ENCODE results near the gene CFAP141.
A peak's percentile ranks its signal among the peaks of the same experiment; 100 is the strongest.
"Not testable (repeated sequence)": the region's sequence is repeated elsewhere in the genome, so short reads cannot be mapped to it uniquely, and the experiment has no call there.

Gene CFAP141

GRCh38 chr1:154222518-154222917 lies 16.4 kb upstream of the CFAP141 start:
- TF ChIP-seq JUND (IDR thresholded peaks at IDR 0.05; ENCODE audit: low read depth) = no peak
- DNase-seq (ENCODE audit: low read depth in 1 of 2, low spot score in 1 of 2) = no peak
- in situ Hi-C loops (cut with HindIII; ENCODE audit: low pct_unique_long_range_greater_than_20kb, low sequenced_read_pairs) = no loop called here

DNA sequence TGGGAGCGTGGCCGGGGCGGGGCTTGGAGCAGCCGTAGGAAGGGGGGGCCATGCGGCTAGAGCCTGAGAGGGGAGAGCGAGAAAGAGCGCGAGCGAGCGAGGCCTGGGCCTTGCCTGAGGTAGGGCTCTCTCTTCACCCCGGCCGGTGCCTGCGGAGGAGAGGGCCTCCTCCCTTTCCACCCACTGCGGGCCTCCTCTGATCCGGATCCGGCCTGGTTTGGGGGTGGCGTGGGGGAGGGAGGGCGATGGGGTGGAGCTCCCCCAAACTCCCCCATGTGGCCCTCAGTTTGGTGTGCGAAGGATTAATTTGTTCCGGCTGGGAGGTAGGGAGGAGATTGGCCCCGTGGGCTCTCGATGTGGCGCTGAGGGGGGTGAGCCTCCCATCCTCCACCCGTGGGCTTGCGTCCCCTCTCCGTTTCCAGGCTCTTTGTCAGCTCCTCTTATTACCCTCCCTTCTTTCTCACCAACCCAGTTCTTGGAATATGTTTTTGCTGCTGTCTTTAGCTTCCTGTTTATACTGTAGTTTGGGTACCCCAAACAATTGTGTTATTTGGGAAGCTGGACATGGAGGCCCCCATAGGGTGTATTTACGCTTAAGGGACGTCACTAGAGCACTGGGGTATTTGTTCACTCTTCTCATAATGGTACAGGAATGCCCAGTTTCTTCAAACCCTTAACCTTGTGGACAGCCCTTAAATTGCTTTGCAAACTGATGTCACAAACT lies 15.3 kb upstream of the CFAP141 start:
- in situ Hi-C loops (cut with HindIII; ENCODE audit: low pct_unique_long_range_greater_than_20kb, low sequenced_read_pairs) = no loop called here
- DNase-seq (ENCODE audit: low read depth in 1 of 2, low spot score in 1 of 2) = peak in 1 of 2 experiments; percentile 65
- no peak for TF ChIP-seq JUND (IDR thresholded peaks at IDR 0.05; ENCODE audit: low read depth)

- in situ Hi-C loops (cut with HindIII; ENCODE audit: low pct_unique_long_range_greater_than_20kb, low sequenced_read_pairs) = no loop called here
- TF ChIP-seq JUND (IDR thresholded peaks at IDR 0.05; ENCODE audit: low read depth) = no peak
- no peak for DNase-seq (ENCODE audit: low read depth in 1 of 2, low spot score in 1 of 2)
Observed at GRCh38 chr1:154220970-154221277, 14.8 kb upstream of the CFAP141 start.

DNA sequence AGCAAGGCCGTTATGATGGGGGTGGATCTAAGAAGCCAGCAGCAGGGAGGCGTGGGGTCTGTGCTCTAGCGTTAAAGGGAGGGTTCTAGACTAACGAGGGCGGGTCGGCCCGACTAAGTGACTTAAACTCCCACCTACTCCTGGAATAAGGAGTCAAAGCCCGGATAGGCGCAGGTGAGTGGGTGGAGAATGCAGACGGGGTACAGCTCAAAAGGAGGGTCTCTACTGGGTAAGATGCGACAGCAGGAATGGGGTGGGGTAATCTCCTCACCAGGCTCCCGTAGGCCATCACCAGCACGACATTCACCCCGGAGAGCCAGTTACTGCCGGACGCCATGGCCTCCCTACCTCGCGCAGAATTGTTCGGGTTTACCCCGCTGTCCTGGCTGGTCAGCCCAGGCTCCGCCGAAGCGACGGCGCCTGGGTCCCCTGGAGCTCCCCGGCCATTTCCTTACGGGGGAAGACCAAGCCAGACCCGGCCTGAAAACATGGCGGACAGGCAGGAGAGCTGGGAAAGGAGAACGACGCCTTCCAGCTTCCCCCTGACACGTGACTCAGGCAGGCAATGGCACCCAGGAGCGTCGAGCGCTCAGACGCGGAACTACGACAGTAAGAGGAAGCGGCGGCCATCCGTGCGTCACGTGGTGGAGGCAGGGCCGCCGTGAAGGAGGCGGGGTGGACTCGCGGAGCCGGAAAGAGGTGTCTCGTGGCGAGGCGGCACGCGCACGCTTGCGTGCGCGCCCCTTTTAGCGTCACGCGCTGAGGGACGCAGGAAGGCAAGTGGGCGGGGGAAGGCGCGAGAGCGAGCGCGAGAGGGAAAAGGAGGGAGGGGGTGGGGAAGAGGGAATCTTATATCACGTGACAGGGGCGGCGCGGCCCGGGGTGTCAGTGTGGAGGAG lies 14.2 kb upstream of the CFAP141 start, which contains the start of gene UBAP2L:
Gene UBAP2L, plus strand, starts transcription at position 885 of the 899 bp plus-strand sequence. CDS start 4,169 bp downstream, outside the sequence.
- no peak for TF ChIP-seq JUND (IDR thresholded peaks at IDR 0.05; ENCODE audit: low read depth)
- in situ Hi-C loops (cut with HindIII; ENCODE audit: low pct_unique_long_range_greater_than_20kb, low sequenced_read_pairs) = no loop called here
- peak; percentile 87 to 100 for DNase-seq (ENCODE audit: low read depth in 1 of 2, low spot score in 1 of 2)

DNA sequence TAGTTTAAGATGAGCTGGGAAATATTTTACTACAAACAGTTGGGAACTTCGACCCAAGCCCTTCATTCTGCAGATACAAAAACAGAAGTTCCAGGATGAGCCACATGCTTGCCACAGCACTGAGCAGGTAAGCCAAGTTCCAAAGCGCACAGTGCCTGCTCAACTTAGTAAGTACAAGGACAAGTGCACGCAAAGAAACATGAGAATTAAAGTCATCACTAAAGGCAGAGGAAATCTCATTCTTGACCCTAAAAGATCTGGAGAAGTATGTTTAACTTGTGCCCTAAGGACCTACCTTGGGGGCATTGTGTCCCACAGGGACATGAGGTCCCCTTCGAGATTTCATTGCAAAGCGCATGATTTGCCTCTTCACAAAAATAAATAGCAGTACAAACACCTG lies 13.4 kb upstream of the CFAP141 start:
- TF ChIP-seq JUND (IDR thresholded peaks at IDR 0.05; ENCODE audit: low read depth) = no peak
- peak in 1 of 2 experiments; percentile 54 for DNase-seq (ENCODE audit: low read depth in 1 of 2, low spot score in 1 of 2)
- in situ Hi-C loops (cut with HindIII; ENCODE audit: low pct_unique_long_range_greater_than_20kb, low sequenced_read_pairs) = no loop called here

- DNase-seq (ENCODE audit: low read depth in 1 of 2, low spot score in 1 of 2) = no peak
- in situ Hi-C loops (cut with HindIII; ENCODE audit: low pct_unique_long_range_greater_than_20kb, low sequenced_read_pairs) = no loop called here
- TF ChIP-seq JUND (IDR thresholded peaks at IDR 0.05; ENCODE audit: low read depth) = no peak
Observed at GRCh38 chr1:154218545-154218944, 12.4 kb upstream of the CFAP141 start.

DNA sequence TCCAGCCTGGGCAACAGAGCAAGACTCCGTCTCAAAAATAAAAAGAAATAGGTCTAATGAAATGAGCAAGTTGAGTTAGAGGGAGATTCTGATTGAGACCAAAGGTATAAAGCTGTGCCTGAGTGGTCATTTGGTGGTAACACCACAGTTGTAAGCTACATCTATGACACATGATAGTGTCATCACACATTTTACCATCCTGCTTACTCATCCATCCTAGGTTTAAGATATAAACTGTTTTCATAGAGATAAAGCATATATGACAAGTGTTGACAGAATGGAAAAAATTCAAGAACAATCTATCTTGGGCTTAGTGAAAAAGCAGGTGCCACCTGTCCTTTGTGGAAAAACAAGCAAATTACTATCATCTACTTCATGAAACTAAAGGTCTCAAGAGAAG lies 7.1 kb upstream of the CFAP141 start:
- DNase-seq (ENCODE audit: low read depth in 1 of 2, low spot score in 1 of 2) = no peak
- in situ Hi-C loops (cut with HindIII; ENCODE audit: low pct_unique_long_range_greater_than_20kb, low sequenced_read_pairs) = no loop called here
- no peak for TF ChIP-seq JUND (IDR thresholded peaks at IDR 0.05; ENCODE audit: low read depth)

DNA sequence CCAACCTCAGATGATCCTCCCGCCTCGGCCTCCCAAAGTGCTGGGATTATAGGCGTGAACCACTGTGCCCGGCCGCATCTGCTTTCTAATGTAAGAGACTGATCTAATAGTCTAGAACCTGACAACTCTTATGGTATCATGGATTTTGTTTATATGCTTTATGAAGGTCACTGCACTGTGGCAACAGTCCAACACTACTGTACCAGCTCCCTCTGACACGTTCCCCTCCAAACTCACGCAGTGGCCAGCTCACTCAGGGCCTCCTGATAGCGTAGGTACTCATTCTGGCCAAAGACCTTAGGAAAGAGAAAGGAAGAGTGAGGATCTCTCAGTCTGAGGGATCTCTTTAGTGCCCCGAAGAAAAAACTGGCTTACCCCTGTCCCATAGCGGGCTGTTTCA lies 6.0 kb upstream of the CFAP141 start:
- no peak for DNase-seq (ENCODE audit: low read depth in 1 of 2, low spot score in 1 of 2)
- in situ Hi-C loops (cut with HindIII; ENCODE audit: low pct_unique_long_range_greater_than_20kb, low sequenced_read_pairs) = no loop called here
- TF ChIP-seq JUND (IDR thresholded peaks at IDR 0.05; ENCODE audit: low read depth) = no peak

DNA sequence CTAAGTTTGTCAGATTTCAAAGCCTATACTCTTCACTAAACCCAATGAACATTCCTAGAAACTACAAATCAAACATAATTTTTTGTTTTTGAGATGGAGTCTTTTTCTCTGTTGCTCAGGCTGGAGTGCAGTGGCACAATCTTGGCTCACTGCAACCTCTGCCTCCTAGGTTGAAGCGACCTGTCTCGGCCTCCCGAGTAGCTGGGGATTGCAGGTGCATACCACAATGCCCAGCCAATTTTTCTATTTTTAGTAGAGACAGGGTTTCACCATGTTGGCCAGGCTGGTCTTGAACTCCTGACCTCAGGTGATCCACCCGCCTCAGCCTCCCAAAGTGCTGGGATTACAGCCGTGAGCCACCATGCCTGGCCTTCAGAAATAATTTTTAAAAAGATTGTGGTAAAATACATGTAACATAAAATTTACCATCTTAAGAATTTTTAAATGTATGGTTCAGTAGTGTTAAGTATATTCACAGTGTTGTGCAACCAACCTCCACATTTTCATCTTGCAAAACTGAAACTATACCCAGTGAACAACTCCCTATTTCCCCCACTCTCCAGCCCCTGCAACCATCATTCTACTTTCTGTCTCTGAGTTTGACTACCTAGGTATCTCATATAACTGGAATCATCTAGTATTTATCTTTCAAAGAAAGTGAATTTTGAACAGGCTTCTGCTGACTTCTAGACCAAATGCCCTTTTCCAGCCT lies 2.7 kb upstream of the CFAP141 start:
- no peak for DNase-seq (ENCODE audit: low read depth in 1 of 2, low spot score in 1 of 2)
- no peak for TF ChIP-seq JUND (IDR thresholded peaks at IDR 0.05; ENCODE audit: low read depth)
- in situ Hi-C loops (cut with HindIII; ENCODE audit: low pct_unique_long_range_greater_than_20kb, low sequenced_read_pairs) = no loop called here

DNA sequence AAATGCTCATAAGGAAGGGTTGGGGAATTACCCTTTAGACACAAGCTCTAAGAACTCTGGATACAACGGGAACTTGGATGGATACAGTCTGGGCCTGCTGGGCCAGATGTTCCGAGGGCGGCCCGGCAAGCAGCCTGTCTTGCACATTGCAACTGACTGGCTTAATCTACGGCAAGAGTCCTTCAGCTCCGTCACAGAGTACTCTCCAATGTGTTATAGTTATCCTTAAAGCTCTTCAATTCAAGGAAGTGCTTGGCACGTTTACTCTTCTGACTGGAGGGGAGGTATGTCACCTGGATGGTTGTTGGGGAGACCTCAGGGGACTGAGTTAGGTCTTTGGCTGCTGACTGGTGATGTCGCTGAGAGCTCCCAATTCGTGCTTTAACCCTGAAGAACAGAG lies 1.1 kb upstream of the CFAP141 start:
- no peak for TF ChIP-seq JUND (IDR thresholded peaks at IDR 0.05; ENCODE audit: low read depth)

DNA sequence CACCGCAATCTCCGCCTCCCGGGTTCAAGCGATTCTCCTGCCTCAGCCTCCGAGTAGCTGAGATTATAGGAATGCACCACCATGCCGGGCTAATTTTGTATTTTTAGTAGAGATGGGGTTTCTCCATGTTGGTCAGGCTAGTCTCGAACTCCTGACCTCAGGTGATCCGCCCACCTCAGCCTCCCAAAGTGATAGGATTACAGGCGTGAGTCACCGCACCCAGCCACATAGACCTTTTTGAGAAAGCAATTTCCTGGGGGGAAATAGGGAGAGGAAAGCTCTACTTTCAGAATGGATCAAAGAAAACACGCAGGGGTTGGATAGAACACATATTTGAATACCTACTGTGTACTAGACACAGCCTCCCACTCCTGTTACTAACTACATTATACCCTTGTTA lies 355 bp downstream of the CFAP141 start:
- in situ Hi-C loops (cut with HindIII; ENCODE audit: low pct_unique_long_range_greater_than_20kb, low sequenced_read_pairs); DNase-seq (ENCODE audit: low read depth in 1 of 2, low spot score in 1 of 2): not testable (repeated sequence)

More for the DNA sequence above, 1.1 kb upstream of the CFAP141 start:
- DNase-seq (ENCODE audit: low read depth in 1 of 2, low spot score in 1 of 2) = no peak
- in situ Hi-C loops (cut with HindIII; ENCODE audit: low pct_unique_long_range_greater_than_20kb, low sequenced_read_pairs) = no loop called here

- no peak for TF ChIP-seq JUND (IDR thresholded peaks at IDR 0.05; ENCODE audit: low read depth)
- in situ Hi-C loops (cut with HindIII; ENCODE audit: low pct_unique_long_range_greater_than_20kb, low sequenced_read_pairs) = no loop called here
- DNase-seq (ENCODE audit: low read depth in 1 of 2, low spot score in 1 of 2) = peak in 1 of 2 experiments; percentile 72
Observed at GRCh38 chr1:154199563-154199879, 6.6 kb downstream of the CFAP141 start.

All from T47D (cell line).